Left ventricle myocardium inferior (tissue), 1 donor: ENCODE results near the gene TSHR. TPM values are rescaled to one million over a fixed set of nuclear protein-coding genes. Genes with fewer than 3 reads are reported as not detected.

Experiments used
- DNase-seq: peaks from one replicate; pipeline ENCODE4 v3.0.0-alpha.2; 2020
- H3K27ac ChIP-seq: fragments of 200-600 bp; replicated peaks from 2 replicates; pipeline ENCODE4 v1.8.0; 2021
- H3K27me3 ChIP-seq: fragments of 200-600 bp; 2 replicates; pipeline ENCODE4 v1.8.0; 2021; ENCODE audit warnings: low read depth
- H3K36me3 ChIP-seq: fragments of 200-600 bp; 2 replicates; pipeline ENCODE4 v1.8.0; 2021
- H3K4me1 ChIP-seq: fragments of 200-600 bp; 2 replicates; pipeline ENCODE4 v1.8.0; 2021
- H3K4me3 ChIP-seq: fragments of 200-600 bp; 2 replicates; pipeline ENCODE4 v1.8.0; 2021; ENCODE audit warnings: mild to moderate bottlenecking, moderate library complexity
- H3K9me3 ChIP-seq: fragments of 200-600 bp; replicated peaks from 2 replicates; pipeline ENCODE4 v1.8.0; 2021
- intact Hi-C: fragments of 100-400 bp; cut with micrococcal nuclease; formaldehyde crosslinking; loops from one replicate; pipeline ENCODE4 v1.11.0; 2022
- total RNA-seq: library from RNA; stranded (reverse); fragmentation: NEBNext Ultra II Directional; extraction: Animal tissue kit (Norgen Biotek cat#: 25700); gene quantifications from one replicate; pipeline ENCODE4 v1.2.1, GENCODE V29; 2021
- TF ChIP-seq, protein P1 (sequence below): fragments of 200-600 bp; IDR thresholded peaks from 2 replicates; pipeline ENCODE4 v1.8.0; 2021; ENCODE audit warnings: antibody characterized with exemption, mild to moderate bottlenecking, borderline replicate concordance
- donor health status: DM: no; HTN: yes; CAD: no; lungs with severe emphysema.

The TSHR gene
- total RNA-seq, 1 donor from 2014 or later: not detected

DNA sequence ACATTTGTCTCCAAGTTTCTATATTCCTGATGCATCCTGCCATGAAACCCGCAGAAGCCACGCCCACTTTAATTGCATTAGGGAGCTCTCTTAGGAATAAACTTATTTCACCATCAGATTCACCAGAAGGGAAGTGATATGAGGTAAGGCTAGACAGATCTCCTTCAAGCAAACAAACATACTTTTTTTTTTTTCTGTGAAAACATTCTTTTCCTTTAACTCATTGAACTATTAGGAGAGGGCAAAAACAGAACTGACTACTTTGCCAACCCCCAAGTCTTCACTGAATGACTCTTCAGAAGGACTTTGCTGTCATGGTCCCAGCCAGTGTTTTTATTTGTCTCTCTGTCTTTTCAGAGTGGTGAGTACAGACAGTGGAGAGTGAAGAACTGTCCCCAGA is 216.9 kb downstream of the TSHR start:
- no peak overlapping the region for H3K4me3 ChIP-seq
- intact Hi-C loops: loop anchor here (5.0 kb wide), 1 partner anchor 175 kb away; no protein-coding TSS in a partner anchor
- H3K36me3 ChIP-seq: no peaks in the 10 kb centered on the region
- TF ChIP-seq, protein P1, sequence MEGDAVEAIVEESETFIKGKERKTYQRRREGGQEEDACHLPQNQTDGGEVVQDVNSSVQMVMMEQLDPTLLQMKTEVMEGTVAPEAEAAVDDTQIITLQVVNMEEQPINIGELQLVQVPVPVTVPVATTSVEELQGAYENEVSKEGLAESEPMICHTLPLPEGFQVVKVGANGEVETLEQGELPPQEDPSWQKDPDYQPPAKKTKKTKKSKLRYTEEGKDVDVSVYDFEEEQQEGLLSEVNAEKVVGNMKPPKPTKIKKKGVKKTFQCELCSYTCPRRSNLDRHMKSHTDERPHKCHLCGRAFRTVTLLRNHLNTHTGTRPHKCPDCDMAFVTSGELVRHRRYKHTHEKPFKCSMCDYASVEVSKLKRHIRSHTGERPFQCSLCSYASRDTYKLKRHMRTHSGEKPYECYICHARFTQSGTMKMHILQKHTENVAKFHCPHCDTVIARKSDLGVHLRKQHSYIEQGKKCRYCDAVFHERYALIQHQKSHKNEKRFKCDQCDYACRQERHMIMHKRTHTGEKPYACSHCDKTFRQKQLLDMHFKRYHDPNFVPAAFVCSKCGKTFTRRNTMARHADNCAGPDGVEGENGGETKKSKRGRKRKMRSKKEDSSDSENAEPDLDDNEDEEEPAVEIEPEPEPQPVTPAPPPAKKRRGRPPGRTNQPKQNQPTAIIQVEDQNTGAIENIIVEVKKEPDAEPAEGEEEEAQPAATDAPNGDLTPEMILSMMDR: no peak
- no peak overlapping the region for H3K27ac ChIP-seq
- no peaks in the 10 kb centered on the region for H3K9me3 ChIP-seq
- H3K4me1 ChIP-seq: peaks cover 20% of the 10 kb centered on the region
- DNase-seq: no peak
- H3K27me3 ChIP-seq: no peaks in the 10 kb centered on the region

DNA sequence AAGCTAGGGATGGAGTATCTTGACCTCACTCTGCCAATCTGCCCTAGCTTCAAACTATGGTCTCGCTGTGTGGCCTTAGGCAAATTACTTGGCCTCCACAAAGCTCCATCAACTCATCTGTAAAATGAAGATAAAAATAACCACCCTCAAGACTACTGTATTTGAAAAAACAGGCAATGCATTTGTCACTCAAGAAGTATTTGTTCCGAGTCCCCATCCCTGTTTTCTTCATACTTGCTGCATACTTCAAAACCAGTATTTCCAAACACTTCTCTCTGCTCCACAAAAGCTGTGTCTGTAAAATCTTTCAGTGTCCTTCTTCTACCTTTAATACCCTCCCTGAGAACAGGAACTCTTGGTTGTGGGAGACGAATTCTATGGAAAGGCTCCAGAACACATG is 217.5 kb downstream of the TSHR start:
- no peak overlapping the region for H3K27ac ChIP-seq
- DNase-seq: no peak
- intact Hi-C loops: loop anchor here (5.0 kb wide), 1 partner anchor 176 kb away; no protein-coding TSS in a partner anchor
- no peak overlapping the region for H3K4me3 ChIP-seq
- TF ChIP-seq, protein P1: no peak
- H3K9me3 ChIP-seq: no peaks in the 10 kb centered on the region
- peaks cover 26% of the 10 kb centered on the region for H3K4me1 ChIP-seq
- no peaks in the 10 kb centered on the region for H3K36me3 ChIP-seq
- H3K27me3 ChIP-seq: no peaks in the 10 kb centered on the region

DNA sequence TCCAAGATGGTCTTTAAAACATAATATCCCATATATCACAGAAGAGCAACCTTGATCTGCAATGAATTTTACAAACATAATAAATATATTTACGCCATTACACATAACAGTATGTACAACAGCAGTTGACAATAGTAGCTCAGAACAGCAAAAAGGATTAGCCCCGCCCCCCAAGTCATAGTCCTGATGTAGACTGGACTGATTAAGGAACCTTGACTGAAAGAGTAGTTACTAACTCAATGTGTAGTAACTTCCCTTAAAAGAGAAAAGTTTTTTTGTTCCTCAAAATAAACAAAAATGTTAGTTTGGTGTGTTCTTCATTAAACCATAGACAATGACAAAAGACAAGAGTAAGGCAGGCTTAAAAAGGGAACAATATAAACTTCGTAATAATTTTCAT is 220.8 kb downstream of the TSHR start:
- Histone ChIP-seq H3K9me3 (no peaks in the 10 kb centered on the region), H3K27ac (peak overlapping the region; percentile 22)
- TF ChIP-seq, protein P1: no peak

DNA sequence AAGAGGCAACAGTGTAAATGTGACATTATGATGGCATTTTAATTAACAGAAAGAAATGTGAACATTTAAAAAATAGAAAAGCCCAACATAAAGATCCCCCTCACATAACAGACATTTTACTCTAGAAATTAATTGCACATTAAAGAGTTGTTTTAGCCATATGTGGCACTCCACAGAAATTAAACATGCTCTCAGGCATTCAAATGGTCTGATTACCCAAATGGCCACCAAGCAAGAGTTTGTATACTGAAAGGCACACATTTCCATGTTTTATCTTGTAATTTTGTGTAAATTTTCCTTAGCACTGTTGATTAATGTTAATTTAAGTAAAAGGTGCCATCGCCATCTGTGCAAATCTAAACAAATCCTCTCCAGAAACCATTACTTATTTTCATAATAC is 221.8 kb downstream of the TSHR start:
- Histone ChIP-seq H3K27ac (peak overlapping the region; percentile 22), H3K9me3 (no peaks in the 10 kb centered on the region), H3K36me3 (peaks cover 11% of the 10 kb centered on the region), H3K4me3 (peak overlapping the region; percentile 27), H3K27me3 (no peaks in the 10 kb centered on the region), H3K4me1 (peaks cover 23% of the 10 kb centered on the region)
- TF ChIP-seq, protein P1: no peak
- no peak for DNase-seq
- intact Hi-C loops: no loop called here

More for the DNA sequence above, 220.8 kb downstream of the TSHR start:
- Histone ChIP-seq H3K4me1 (peaks cover 13% of the 10 kb centered on the region), H3K27me3 (no peaks in the 10 kb centered on the region), H3K36me3 (peaks cover 11% of the 10 kb centered on the region), H3K4me3 (no peak overlapping the region)
- intact Hi-C loops: no loop called here
- peak; percentile 33 for DNase-seq

DNA sequence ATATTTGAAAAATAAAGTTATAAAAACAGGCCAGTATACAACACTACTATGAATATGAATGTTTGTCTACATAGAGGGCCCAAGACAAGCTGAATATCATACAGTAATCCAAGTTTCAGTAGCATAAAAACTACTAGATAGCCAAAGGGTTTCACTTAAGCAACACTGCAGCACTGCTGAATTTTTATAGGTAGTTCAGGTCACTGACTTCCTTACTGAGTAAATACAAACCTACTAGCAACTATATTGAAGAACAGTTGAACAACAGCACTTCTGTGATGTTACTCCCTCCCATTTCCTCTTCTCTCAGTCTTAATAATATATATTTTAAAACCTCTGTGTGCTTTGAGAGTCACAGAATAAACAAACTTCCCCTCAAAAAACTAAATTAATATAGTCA is 222.6 kb downstream of the TSHR start:
- peaks cover 31% of the 10 kb centered on the region for H3K4me1 ChIP-seq
- no peak for DNase-seq
- TF ChIP-seq, protein P1: no peak
- peak overlapping the region; percentile 27 for H3K4me3 ChIP-seq
- H3K9me3 ChIP-seq: no peaks in the 10 kb centered on the region
- peak overlapping the region; percentile 22 for H3K27ac ChIP-seq
- H3K36me3 ChIP-seq: peaks cover 11% of the 10 kb centered on the region
- H3K27me3 ChIP-seq: no peaks in the 10 kb centered on the region
- intact Hi-C loops: no loop called here
